Peyer's patch (tissue), 4 donors: ENCODE measurements around the gene UPK2. TPM values are rescaled to one million over a fixed set of nuclear protein-coding genes. Genes with fewer than 3 reads are reported as not detected.

Source experiments
- DNase-seq, 3 donors: peaks; one replicate each; pipeline ENCODE4 v3.0.0-alpha.2; 2017 to 2019
- H3K27ac ChIP-seq, 4 donors: fragments of 200-600 bp; sonication (generic); one replicate each; pipeline ENCODE4 v1.5.1; 2016 to 2019
- H3K27me3 ChIP-seq, 2 donors: fragments of 200-600 bp; sonication (generic); one replicate each; pipeline ENCODE4 v1.5.1; 2019
- H3K36me3 ChIP-seq, 3 donors: fragments of 200-600 bp; sonication (generic); one replicate each; pipeline ENCODE4 v1.5.1; 2016 to 2019
- H3K4me1 ChIP-seq, 4 donors: fragments of 200-600 bp; sonication (generic); one replicate each; pipeline ENCODE4 v1.5.1; 2016 to 2019
- H3K4me3 ChIP-seq, 4 donors: fragments of 200-600 bp; sonication (generic); 1 replicate in 3 of 4; 2 replicates in 1 of 4; pipeline ENCODE4 v1.5.1; 2016 to 2019; ENCODE audit warnings: mild to moderate bottlenecking in 1 of 4
- H3K9me3 ChIP-seq, 4 donors: fragments of 200-600 bp; sonication (generic); one replicate each; pipeline ENCODE4 v1.5.1; 2016 to 2019; ENCODE audit warnings: mild to moderate bottlenecking in 1 of 4
- POLR2A ChIP-seq, 2 donors: fragments of 450-650 bp; IDR thresholded peaks; one replicate each; pipeline ENCODE4 v1.5.1; 2017; ENCODE audit warnings: antibody characterized with exemption in 2 of 2, mild to moderate bottlenecking in 2 of 2, moderate library complexity in 2 of 2
- small RNA-seq, 2 donors: library from RNA; depleted of rRNA; stranded (forward); fragments of <200 nt; gene quantifications; one replicate each; pipeline ENCODE3, GENCODE V24; 2016
- total RNA-seq, 4 donors: library from RNA; depleted of rRNA; stranded (reverse); fragments of >200 nt; gene quantifications; one replicate each; pipeline ENCODE4 v1.1.0, GENCODE V29; 2016
- TF ChIP-seq, protein P1 (sequence below), 6 experiments: fragments of 450-650 bp in 4 of 6; fragments of 200-600 bp in 2 of 6; sonication (generic) in 1 of 6; IDR thresholded peaks; one replicate each; pipeline ENCODE4 v1.5.1; 2017 to 2019; ENCODE audit warnings: antibody characterized with exemption in 6 of 6, mild to moderate bottlenecking in 3 of 6, moderate library complexity in 1 of 6

UPK2 gene
- total RNA-seq, 4 donors from 2014 or later = not detected

DNA sequence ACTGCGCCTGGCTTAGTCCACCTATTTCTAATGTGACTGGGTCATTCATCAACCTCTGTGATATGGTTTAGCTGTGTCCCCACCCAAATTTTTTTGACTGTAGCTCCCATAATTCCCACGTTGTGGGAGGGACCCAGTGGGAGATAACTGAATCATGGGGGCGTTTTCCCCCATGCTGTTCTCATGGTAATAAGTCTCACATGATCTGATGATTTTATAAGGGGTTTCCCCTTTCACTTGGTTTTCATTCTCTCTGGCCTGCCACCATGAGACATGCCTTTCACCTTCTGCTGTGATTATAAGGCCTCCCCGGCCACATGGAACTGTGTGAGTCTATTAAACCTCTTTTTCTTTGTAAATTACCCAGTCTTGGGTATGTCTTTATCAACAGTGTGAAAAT lies 50.6 kb downstream of the UPK2 start:
- Histone ChIP-seq H3K36me3 (peaks cover 0 to 93% (median 0%) of the 10 kb centered on the region in 3 donors), H3K9me3 (no peaks in the 10 kb centered on the region), H3K4me3 (no peak overlapping the region), H3K4me1 (no peaks in the 10 kb centered on the region), H3K27me3 (no peaks in the 10 kb centered on the region), H3K27ac (no peak overlapping the region)
- TF ChIP-seq, protein P1, sequence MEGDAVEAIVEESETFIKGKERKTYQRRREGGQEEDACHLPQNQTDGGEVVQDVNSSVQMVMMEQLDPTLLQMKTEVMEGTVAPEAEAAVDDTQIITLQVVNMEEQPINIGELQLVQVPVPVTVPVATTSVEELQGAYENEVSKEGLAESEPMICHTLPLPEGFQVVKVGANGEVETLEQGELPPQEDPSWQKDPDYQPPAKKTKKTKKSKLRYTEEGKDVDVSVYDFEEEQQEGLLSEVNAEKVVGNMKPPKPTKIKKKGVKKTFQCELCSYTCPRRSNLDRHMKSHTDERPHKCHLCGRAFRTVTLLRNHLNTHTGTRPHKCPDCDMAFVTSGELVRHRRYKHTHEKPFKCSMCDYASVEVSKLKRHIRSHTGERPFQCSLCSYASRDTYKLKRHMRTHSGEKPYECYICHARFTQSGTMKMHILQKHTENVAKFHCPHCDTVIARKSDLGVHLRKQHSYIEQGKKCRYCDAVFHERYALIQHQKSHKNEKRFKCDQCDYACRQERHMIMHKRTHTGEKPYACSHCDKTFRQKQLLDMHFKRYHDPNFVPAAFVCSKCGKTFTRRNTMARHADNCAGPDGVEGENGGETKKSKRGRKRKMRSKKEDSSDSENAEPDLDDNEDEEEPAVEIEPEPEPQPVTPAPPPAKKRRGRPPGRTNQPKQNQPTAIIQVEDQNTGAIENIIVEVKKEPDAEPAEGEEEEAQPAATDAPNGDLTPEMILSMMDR (IDR thresholded peaks at IDR 0.05) = no peak
- TF ChIP-seq POLR2A (IDR thresholded peaks at IDR 0.05) = no peak
- DNase-seq = no peak

Small RNA genes within 50 kb of the gene (small RNA-seq; reads per million reads assigned to genes)
- 0 reads per million in 2 donors for gene AP003392.2
- 0 reads per million in 2 donors for gene MIR4492
- gene RF00017 = 0 reads per million in 2 donors
- gene RF00019 = 0 reads per million in 2 donors
- gene RN7SL688P = 0 reads per million in 2 donors

Other genes starting within 250 kb of the UPK2 start
- gene DDX6, start 165.1 kb upstream of the UPK2 start, total RNA-seq = 10 to 100 TPM; 65.0 to 95.7 (median 93.0) TPM
- gene CXCR5, start 72.4 kb upstream of the UPK2 start, total RNA-seq = 1 to 10 TPM in 2 of 4 donors, under 1 TPM in 1, not detected in 1; 0.66 to 7.4 (median 1.1) TPM
- gene BCL9L, start 30.4 kb upstream of the UPK2 start, total RNA-seq = 10 to 100 TPM; 26.4 to 51.3 (median 34.1) TPM
- gene FOXR1, start 15.5 kb downstream of the UPK2 start, total RNA-seq = not detected
- 100 to 1,000 TPM in 3 of 4 donors, 10 to 100 TPM in 1; 66.4 to 192 (median 105) TPM for gene CENATAC, start 41.8 kb downstream of the UPK2 start, total RNA-seq
- gene RPS25, start 62.0 kb downstream of the UPK2 start, total RNA-seq = 1,000 to 10,000 TPM in 1 of 4 donors, 100 to 1,000 TPM in 3; 369 to 1,310 (median 750) TPM
- gene TRAPPC4, start 62.5 kb downstream of the UPK2 start, total RNA-seq = 100 to 1,000 TPM in 1 of 4 donors, 10 to 100 TPM in 3; 52.8 to 104 (median 77.8) TPM
- 100 to 1,000 TPM in 3 of 4 donors, 10 to 100 TPM in 1; 18.2 to 253 (median 209) TPM for gene SLC37A4, start 74.6 kb downstream of the UPK2 start, total RNA-seq
- 10 to 100 TPM; 65.2 to 97.7 (median 66.9) TPM for gene HYOU1, start 100.9 kb downstream of the UPK2 start, total RNA-seq
- gene VPS11, start 111.5 kb downstream of the UPK2 start, total RNA-seq = 10 to 100 TPM; 26.3 to 72.6 (median 37.2) TPM
- gene HMBS, start 128.6 kb downstream of the UPK2 start, total RNA-seq = 10 to 100 TPM; 10.7 to 21.7 (median 15.0) TPM
- gene DPAGT1, start 145.6 kb downstream of the UPK2 start, total RNA-seq = 10 to 100 TPM; 10.7 to 38.6 (median 33.1) TPM
- gene C2CD2L, start 151.0 kb downstream of the UPK2 start, total RNA-seq = 100 to 1,000 TPM in 1 of 4 donors, 10 to 100 TPM in 3; 13.2 to 107 (median 81.8) TPM
- gene HINFP, start 165.3 kb downstream of the UPK2 start, total RNA-seq = 10 to 100 TPM; 28.1 to 67.9 (median 49.0) TPM
- gene ABCG4, start 192.8 kb downstream of the UPK2 start, total RNA-seq = not detected
- gene NLRX1, start 212.4 kb downstream of the UPK2 start, total RNA-seq = 10 to 100 TPM in 3 of 4 donors, 1 to 10 TPM in 1; 8.3 to 28.6 (median 21.3) TPM
- gene NHERF4, start 229.2 kb downstream of the UPK2 start, total RNA-seq = 100 to 1,000 TPM in 3 of 4 donors, 10 to 100 TPM in 1; 31.4 to 222 (median 173) TPM